Measurements from ENCODE around the gene NHSL1.

NHSL1 gene

GRCh38 chr6:138531387-138531786 lies 32.1 kb upstream of the NHSL1 start:
- Histone ChIP-seq H3K27me3 (ENCODE audit: control insufficient read depth, insufficient read depth, low read length) (no peaks in the 10 kb centered on the region), H3K4me3 (ENCODE audit: low read length) (no peak overlapping the region)

GRCh38 chr6:138529478-138529877 lies 30.2 kb upstream of the NHSL1 start:
- no peak overlapping the region for H3K4me3 ChIP-seq (ENCODE audit: low read length)
- H3K27me3 ChIP-seq (ENCODE audit: control insufficient read depth, insufficient read depth, low read length): no peaks in the 10 kb centered on the region
- H3K27ac ChIP-seq (ENCODE audit: low read depth, low read length): no peak overlapping the region
- H3K4me1 ChIP-seq (ENCODE audit: control insufficient read depth, insufficient read depth, low read length): no peaks in the 10 kb centered on the region
- no peaks in the 10 kb centered on the region for H3K36me3 ChIP-seq (ENCODE audit: control insufficient read depth, insufficient read depth, low read length)
- no peak overlapping the region for H3K9ac ChIP-seq (ENCODE audit: low read length)

More at GRCh38 chr6:138531387-138531786, 32.1 kb upstream of the NHSL1 start:
- H3K27ac ChIP-seq (ENCODE audit: low read depth, low read length): no peak overlapping the region
- no peak overlapping the region for H3K9ac ChIP-seq (ENCODE audit: low read length)
- no peaks in the 10 kb centered on the region for H3K36me3 ChIP-seq (ENCODE audit: control insufficient read depth, insufficient read depth, low read length)
- no peaks in the 10 kb centered on the region for H3K4me1 ChIP-seq (ENCODE audit: control insufficient read depth, insufficient read depth, low read length)

GRCh38 chr6:138528956-138529355 lies 29.7 kb upstream of the NHSL1 start:
- no peak overlapping the region for H3K27ac ChIP-seq (ENCODE audit: low read depth, low read length)

GRCh38 chr6:138528137-138528536 lies 28.8 kb upstream of the NHSL1 start:
- no peaks in the 10 kb centered on the region for H3K36me3 ChIP-seq (ENCODE audit: control insufficient read depth, insufficient read depth, low read length)
- H3K4me3 ChIP-seq (ENCODE audit: low read length): no peak overlapping the region
- H3K27ac ChIP-seq (ENCODE audit: low read depth, low read length): no peak overlapping the region
- H3K9ac ChIP-seq (ENCODE audit: low read length): no peak overlapping the region
- no peaks in the 10 kb centered on the region for H3K4me1 ChIP-seq (ENCODE audit: control insufficient read depth, insufficient read depth, low read length)
- H3K27me3 ChIP-seq (ENCODE audit: control insufficient read depth, insufficient read depth, low read length): no peaks in the 10 kb centered on the region

More at GRCh38 chr6:138528956-138529355, 29.7 kb upstream of the NHSL1 start:
- Histone ChIP-seq H3K9ac (ENCODE audit: low read length) (no peak overlapping the region), H3K27me3 (ENCODE audit: control insufficient read depth, insufficient read depth, low read length) (no peaks in the 10 kb centered on the region), H3K4me3 (ENCODE audit: low read length) (no peak overlapping the region), H3K36me3 (ENCODE audit: control insufficient read depth, insufficient read depth, low read length) (no peaks in the 10 kb centered on the region), H3K4me1 (ENCODE audit: control insufficient read depth, insufficient read depth, low read length) (no peaks in the 10 kb centered on the region)

GRCh38 chr6:138527411-138528088 lies 28.3 kb upstream of the NHSL1 start:
- no peak overlapping the region for H3K9ac ChIP-seq (ENCODE audit: low read length)
- H3K27ac ChIP-seq (ENCODE audit: low read depth, low read length): peak overlapping the region; percentile 5
- H3K4me3 ChIP-seq (ENCODE audit: low read length): no peak overlapping the region
- H3K4me1 ChIP-seq (ENCODE audit: control insufficient read depth, insufficient read depth, low read length): no peaks in the 10 kb centered on the region
- H3K27me3 ChIP-seq (ENCODE audit: control insufficient read depth, insufficient read depth, low read length): no peaks in the 10 kb centered on the region
- H3K36me3 ChIP-seq (ENCODE audit: control insufficient read depth, insufficient read depth, low read length): no peaks in the 10 kb centered on the region

- Histone ChIP-seq H3K36me3 (ENCODE audit: control insufficient read depth, insufficient read depth, low read length) (no peaks in the 10 kb centered on the region), H3K4me1 (ENCODE audit: control insufficient read depth, insufficient read depth, low read length) (no peaks in the 10 kb centered on the region), H3K27ac (ENCODE audit: low read depth, low read length) (no peak overlapping the region), H3K4me3 (ENCODE audit: low read length) (no peak overlapping the region), H3K9ac (ENCODE audit: low read length) (no peak overlapping the region), H3K27me3 (ENCODE audit: control insufficient read depth, insufficient read depth, low read length) (no peaks in the 10 kb centered on the region)
Observed at GRCh38 chr6:138526822-138527235, 27.5 kb upstream of the NHSL1 start.

GRCh38 chr6:138525355-138525754 lies 26.1 kb upstream of the NHSL1 start:
- H3K36me3 ChIP-seq (ENCODE audit: control insufficient read depth, insufficient read depth, low read length): no peaks in the 10 kb centered on the region
- no peaks in the 10 kb centered on the region for H3K27me3 ChIP-seq (ENCODE audit: control insufficient read depth, insufficient read depth, low read length)
- no peak overlapping the region for H3K4me3 ChIP-seq (ENCODE audit: low read length)
- H3K9ac ChIP-seq (ENCODE audit: low read length): no peak overlapping the region
- no peak overlapping the region for H3K27ac ChIP-seq (ENCODE audit: low read depth, low read length)
- H3K4me1 ChIP-seq (ENCODE audit: control insufficient read depth, insufficient read depth, low read length): no peaks in the 10 kb centered on the region

GRCh38 chr6:138524526-138524925 lies 25.2 kb upstream of the NHSL1 start:
- no peak overlapping the region for H3K9ac ChIP-seq (ENCODE audit: low read length)
- H3K27ac ChIP-seq (ENCODE audit: low read depth, low read length): no peak overlapping the region
- no peaks in the 10 kb centered on the region for H3K27me3 ChIP-seq (ENCODE audit: control insufficient read depth, insufficient read depth, low read length)
- no peaks in the 10 kb centered on the region for H3K36me3 ChIP-seq (ENCODE audit: control insufficient read depth, insufficient read depth, low read length)
- no peaks in the 10 kb centered on the region for H3K4me1 ChIP-seq (ENCODE audit: control insufficient read depth, insufficient read depth, low read length)
- H3K4me3 ChIP-seq (ENCODE audit: low read length): no peak overlapping the region

GRCh38 chr6:138523347-138524210 lies 24.3 kb upstream of the NHSL1 start:
- H3K27me3 ChIP-seq (ENCODE audit: control insufficient read depth, insufficient read depth, low read length): no peaks in the 10 kb centered on the region
- H3K27ac ChIP-seq (ENCODE audit: low read depth, low read length): no peak overlapping the region
- H3K36me3 ChIP-seq (ENCODE audit: control insufficient read depth, insufficient read depth, low read length): no peaks in the 10 kb centered on the region
- no peaks in the 10 kb centered on the region for H3K4me1 ChIP-seq (ENCODE audit: control insufficient read depth, insufficient read depth, low read length)
- H3K4me3 ChIP-seq (ENCODE audit: low read length): no peak overlapping the region
- no peak overlapping the region for H3K9ac ChIP-seq (ENCODE audit: low read length)

- Histone ChIP-seq H3K9ac (ENCODE audit: low read length) (no peak overlapping the region), H3K4me3 (ENCODE audit: low read length) (no peak overlapping the region), H3K27me3 (ENCODE audit: control insufficient read depth, insufficient read depth, low read length) (no peaks in the 10 kb centered on the region), H3K36me3 (ENCODE audit: control insufficient read depth, insufficient read depth, low read length) (no peaks in the 10 kb centered on the region), H3K27ac (ENCODE audit: low read depth, low read length) (no peak overlapping the region), H3K4me1 (ENCODE audit: control insufficient read depth, insufficient read depth, low read length) (no peaks in the 10 kb centered on the region)
Observed at GRCh38 chr6:138522611-138523010, 23.3 kb upstream of the NHSL1 start.

GRCh38 chr6:138521790-138522189 lies 22.5 kb upstream of the NHSL1 start:
- Histone ChIP-seq H3K36me3 (ENCODE audit: control insufficient read depth, insufficient read depth, low read length) (no peaks in the 10 kb centered on the region), H3K4me1 (ENCODE audit: control insufficient read depth, insufficient read depth, low read length) (no peaks in the 10 kb centered on the region), H3K9ac (ENCODE audit: low read length) (no peak overlapping the region), H3K4me3 (ENCODE audit: low read length) (no peak overlapping the region), H3K27me3 (ENCODE audit: control insufficient read depth, insufficient read depth, low read length) (no peaks in the 10 kb centered on the region), H3K27ac (ENCODE audit: low read depth, low read length) (no peak overlapping the region)

GRCh38 chr6:138520463-138520862 lies 21.2 kb upstream of the NHSL1 start:
- no peaks in the 10 kb centered on the region for H3K27me3 ChIP-seq (ENCODE audit: control insufficient read depth, insufficient read depth, low read length)
- H3K36me3 ChIP-seq (ENCODE audit: control insufficient read depth, insufficient read depth, low read length): no peaks in the 10 kb centered on the region
- H3K9ac ChIP-seq (ENCODE audit: low read length): no peak overlapping the region
- H3K27ac ChIP-seq (ENCODE audit: low read depth, low read length): no peak overlapping the region
- H3K4me3 ChIP-seq (ENCODE audit: low read length): no peak overlapping the region
- H3K4me1 ChIP-seq (ENCODE audit: control insufficient read depth, insufficient read depth, low read length): no peaks in the 10 kb centered on the region
